HepG2 (cell line): Measurements from ENCODE around the gene TBC1D16. TPM values are rescaled to one million over a fixed set of nuclear protein-coding genes. Genes with fewer than 3 reads are reported as not detected.

Experiments used
- AGO1 ChIP-seq: fragments of 200-400 bp; formaldehyde crosslinking; IDR thresholded peaks from 2 replicates; pipeline ENCODE4 v1.6.1; 2017; ENCODE audit warnings: mild to moderate bottlenecking, low read depth, low read length, moderate library complexity; ENCODE audit not compliant: poor library complexity, severe bottlenecking
- FOXO1 ChIP-seq: sonication (generic); formaldehyde crosslinking; IDR thresholded peaks from 2 replicates; pipeline ENCODE4 v1.4.0; 2020; ENCODE audit warnings: missing genetic modification reagents
- GLI4 ChIP-seq: sonication (generic); formaldehyde crosslinking; IDR thresholded peaks from 2 replicates; pipeline ENCODE4 v1.5.1; 2020; ENCODE audit warnings: missing genetic modification reagents, mild to moderate bottlenecking, moderate library complexity, borderline replicate concordance
- GZF1 ChIP-seq: sonication (generic); formaldehyde crosslinking; IDR thresholded peaks from 2 replicates; pipeline ENCODE4 v1.5.1; 2020; ENCODE audit warnings: mild to moderate bottlenecking, missing genetic modification reagents
- HIVEP1 ChIP-seq: sonication (generic); formaldehyde crosslinking; IDR thresholded peaks from 2 replicates; pipeline ENCODE4 v1.4.0; 2020; ENCODE audit warnings: mild to moderate bottlenecking, missing genetic modification reagents
- KMT2B ChIP-seq: IDR thresholded peaks from 2 replicates; pipeline ENCODE4 v1.6.1; 2016; ENCODE audit warnings: missing genetic modification reagents, missing compliant biosample characterization
- RFX3 ChIP-seq: IDR thresholded peaks from 2 replicates; pipeline ENCODE4 v1.6.1; 2016; ENCODE audit warnings: missing biosample characterization, missing genetic modification reagents
- SRSF4 ChIP-seq: fragments of 200-400 bp; formaldehyde crosslinking; IDR thresholded peaks from one replicate; pipeline ENCODE4 v1.6.1; 2018; ENCODE audit warnings: mild to moderate bottlenecking, low read depth, low read length, moderate library complexity; ENCODE audit not compliant: poor library complexity, severe bottlenecking
- ZNF556 ChIP-seq: sonication (generic); formaldehyde crosslinking; IDR thresholded peaks from 2 replicates; pipeline ENCODE4 v1.4.0; 2020; ENCODE audit warnings: mild to moderate bottlenecking, missing genetic modification reagents, borderline replicate concordance
- polyA plus RNA-seq, 8 experiments: library from polyadenylated mRNA; depleted of rRNA in 3 of 8; stranded (reverse) in 7 of 8; unstranded in 1 of 8; fragments of >200 nt; fragmentation: Illumina TruSeq in 4 of 8; extraction: Trizol in 4 of 8; gene quantifications; 2 replicates each; pipeline versions ENCODE4 v1.2.1 to v1.2.3, GENCODE V29; 2011 to 2016; ENCODE audit warnings: low read depth in 4 of 8, missing spikeins in 1 of 8, mixed read lengths in 1 of 8; ENCODE audit not compliant: insufficient read depth in 1 of 8
- total RNA-seq, 5 experiments: library from RNA; depleted of rRNA; stranded (reverse); fragments of >200 nt; fragmentation: Illumina TruSeq; extraction: Trizol; gene quantifications; 2 replicates each; pipeline ENCODE4 v1.2.3, GENCODE V29; 2016; ENCODE audit warnings: low read depth in 1 of 5
- TF ChIP-seq, protein P1 (sequence below): sonication (generic); formaldehyde crosslinking; IDR thresholded peaks from 2 replicates; pipeline ENCODE4 v1.5.0; 2020; ENCODE audit warnings: mild to moderate bottlenecking, missing genetic modification reagents, borderline replicate concordance
- TF ChIP-seq, protein P2 (sequence below): sonication (generic); formaldehyde crosslinking; IDR thresholded peaks from 2 replicates; pipeline ENCODE4 v1.5.0; 2020; ENCODE audit warnings: mild to moderate bottlenecking, missing genetic modification reagents, moderate library complexity
- TF ChIP-seq, protein P3 (sequence below): sonication (generic); formaldehyde crosslinking; IDR thresholded peaks from 2 replicates; pipeline ENCODE4 v1.4.0; 2020; ENCODE audit warnings: mild to moderate bottlenecking, missing genetic modification reagents
- TF ChIP-seq, protein P4 (sequence below): sonication (generic); formaldehyde crosslinking; IDR thresholded peaks from 2 replicates; pipeline ENCODE4 v1.4.0; 2020; ENCODE audit warnings: mild to moderate bottlenecking, missing genetic modification reagents
- TF ChIP-seq, protein P5 (sequence below): sonication (generic); formaldehyde crosslinking; IDR thresholded peaks from 2 replicates; pipeline ENCODE4 v1.8.0; 2022; ENCODE audit warnings: missing genetic modification reagents, mild to moderate bottlenecking, moderate library complexity, borderline replicate concordance

Gene TBC1D16
- total and polyA plus RNA-seq, 2 of the 13 experiments (the other 11 are each of a cell fraction or from before 2014, with no cell fraction given): 14.9 to 24.9 TPM

DNA sequence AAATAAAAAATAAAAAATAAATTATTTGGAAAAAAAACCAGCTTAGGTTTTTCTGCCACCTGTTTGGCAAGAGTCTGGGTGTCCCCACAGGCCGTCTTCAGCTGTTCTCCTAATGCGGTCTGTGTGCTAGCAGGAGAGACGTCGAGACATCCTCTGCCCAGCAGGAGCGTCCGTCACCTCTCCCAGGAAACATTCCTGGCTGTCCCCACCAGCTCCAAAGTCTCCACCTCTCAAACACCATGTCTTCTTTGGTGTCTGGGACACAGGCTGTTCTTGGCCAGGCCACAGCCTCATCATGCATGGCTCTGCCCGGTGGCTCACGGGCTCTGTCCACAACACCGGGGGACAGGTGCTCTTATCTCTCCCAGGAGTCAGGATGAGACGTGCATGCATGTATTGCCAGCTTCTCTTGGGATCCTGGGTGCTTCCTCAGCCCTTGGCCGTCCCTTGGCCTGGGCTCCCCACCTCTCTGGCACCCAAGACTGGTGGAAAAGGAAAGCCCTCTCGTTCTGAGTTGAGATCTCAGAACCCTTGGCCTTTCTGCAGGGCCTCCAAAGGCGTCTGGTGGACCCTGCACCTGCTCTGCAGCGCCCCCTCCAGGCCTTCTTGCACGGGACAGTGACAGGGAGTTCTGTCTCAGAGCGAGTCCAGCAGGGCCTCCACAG is 111.6 kb downstream of the TBC1D16 start (continued):
- TF ChIP-seq, protein P1, sequence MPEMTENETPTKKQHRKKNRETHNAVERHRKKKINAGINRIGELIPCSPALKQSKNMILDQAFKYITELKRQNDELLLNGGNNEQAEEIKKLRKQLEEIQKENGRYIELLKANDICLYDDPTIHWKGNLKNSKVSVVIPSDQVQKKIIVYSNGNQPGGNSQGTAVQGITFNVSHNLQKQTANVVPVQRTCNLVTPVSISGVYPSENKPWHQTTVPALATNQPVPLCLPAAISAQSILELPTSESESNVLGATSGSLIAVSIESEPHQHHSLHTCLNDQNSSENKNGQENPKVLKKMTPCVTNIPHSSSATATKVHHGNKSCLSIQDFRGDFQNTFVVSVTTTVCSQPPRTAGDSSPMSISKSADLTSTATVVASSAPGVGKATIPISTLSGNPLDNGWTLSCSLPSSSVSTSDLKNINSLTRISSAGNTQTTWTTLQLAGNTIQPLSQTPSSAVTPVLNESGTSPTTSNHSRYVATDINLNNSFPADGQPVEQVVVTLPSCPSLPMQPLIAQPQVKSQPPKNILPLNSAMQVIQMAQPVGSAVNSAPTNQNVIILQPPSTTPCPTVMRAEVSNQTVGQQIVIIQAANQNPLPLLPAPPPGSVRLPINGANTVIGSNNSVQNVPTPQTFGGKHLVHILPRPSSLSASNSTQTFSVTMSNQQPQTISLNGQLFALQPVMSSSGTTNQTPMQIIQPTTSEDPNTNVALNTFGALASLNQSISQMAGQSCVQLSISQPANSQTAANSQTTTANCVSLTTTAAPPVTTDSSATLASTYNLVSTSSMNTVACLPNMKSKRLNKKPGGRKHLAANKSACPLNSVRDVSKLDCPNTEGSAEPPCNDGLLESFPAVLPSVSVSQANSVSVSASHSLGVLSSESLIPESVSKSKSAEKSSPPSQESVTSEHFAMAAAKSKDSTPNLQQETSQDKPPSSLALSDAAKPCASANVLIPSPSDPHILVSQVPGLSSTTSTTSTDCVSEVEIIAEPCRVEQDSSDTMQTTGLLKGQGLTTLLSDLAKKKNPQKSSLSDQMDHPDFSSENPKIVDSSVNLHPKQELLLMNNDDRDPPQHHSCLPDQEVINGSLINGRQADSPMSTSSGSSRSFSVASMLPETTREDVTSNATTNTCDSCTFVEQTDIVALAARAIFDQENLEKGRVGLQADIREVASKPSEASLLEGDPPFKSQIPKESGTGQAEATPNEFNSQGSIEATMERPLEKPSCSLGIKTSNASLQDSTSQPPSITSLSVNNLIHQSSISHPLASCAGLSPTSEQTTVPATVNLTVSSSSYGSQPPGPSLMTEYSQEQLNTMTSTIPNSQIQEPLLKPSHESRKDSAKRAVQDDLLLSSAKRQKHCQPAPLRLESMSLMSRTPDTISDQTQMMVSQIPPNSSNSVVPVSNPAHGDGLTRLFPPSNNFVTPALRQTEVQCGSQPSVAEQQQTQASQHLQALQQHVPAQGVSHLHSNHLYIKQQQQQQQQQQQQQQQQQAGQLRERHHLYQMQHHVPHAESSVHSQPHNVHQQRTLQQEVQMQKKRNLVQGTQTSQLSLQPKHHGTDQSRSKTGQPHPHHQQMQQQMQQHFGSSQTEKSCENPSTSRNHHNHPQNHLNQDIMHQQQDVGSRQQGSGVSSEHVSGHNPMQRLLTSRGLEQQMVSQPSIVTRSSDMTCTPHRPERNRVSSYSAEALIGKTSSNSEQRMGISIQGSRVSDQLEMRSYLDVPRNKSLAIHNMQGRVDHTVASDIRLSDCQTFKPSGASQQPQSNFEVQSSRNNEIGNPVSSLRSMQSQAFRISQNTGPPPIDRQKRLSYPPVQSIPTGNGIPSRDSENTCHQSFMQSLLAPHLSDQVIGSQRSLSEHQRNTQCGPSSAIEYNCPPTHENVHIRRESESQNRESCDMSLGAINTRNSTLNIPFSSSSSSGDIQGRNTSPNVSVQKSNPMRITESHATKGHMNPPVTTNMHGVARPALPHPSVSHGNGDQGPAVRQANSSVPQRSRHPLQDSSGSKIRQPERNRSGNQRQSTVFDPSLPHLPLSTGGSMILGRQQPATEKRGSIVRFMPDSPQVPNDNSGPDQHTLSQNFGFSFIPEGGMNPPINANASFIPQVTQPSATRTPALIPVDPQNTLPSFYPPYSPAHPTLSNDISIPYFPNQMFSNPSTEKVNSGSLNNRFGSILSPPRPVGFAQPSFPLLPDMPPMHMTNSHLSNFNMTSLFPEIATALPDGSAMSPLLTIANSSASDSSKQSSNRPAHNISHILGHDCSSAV (CRISPR knock-in tag): no peak
- TF ChIP-seq, protein P2, sequence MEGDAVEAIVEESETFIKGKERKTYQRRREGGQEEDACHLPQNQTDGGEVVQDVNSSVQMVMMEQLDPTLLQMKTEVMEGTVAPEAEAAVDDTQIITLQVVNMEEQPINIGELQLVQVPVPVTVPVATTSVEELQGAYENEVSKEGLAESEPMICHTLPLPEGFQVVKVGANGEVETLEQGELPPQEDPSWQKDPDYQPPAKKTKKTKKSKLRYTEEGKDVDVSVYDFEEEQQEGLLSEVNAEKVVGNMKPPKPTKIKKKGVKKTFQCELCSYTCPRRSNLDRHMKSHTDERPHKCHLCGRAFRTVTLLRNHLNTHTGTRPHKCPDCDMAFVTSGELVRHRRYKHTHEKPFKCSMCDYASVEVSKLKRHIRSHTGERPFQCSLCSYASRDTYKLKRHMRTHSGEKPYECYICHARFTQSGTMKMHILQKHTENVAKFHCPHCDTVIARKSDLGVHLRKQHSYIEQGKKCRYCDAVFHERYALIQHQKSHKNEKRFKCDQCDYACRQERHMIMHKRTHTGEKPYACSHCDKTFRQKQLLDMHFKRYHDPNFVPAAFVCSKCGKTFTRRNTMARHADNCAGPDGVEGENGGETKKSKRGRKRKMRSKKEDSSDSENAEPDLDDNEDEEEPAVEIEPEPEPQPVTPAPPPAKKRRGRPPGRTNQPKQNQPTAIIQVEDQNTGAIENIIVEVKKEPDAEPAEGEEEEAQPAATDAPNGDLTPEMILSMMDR (CRISPR knock-in tag): peak; percentile 91
- TF ChIP-seq, protein P3, sequence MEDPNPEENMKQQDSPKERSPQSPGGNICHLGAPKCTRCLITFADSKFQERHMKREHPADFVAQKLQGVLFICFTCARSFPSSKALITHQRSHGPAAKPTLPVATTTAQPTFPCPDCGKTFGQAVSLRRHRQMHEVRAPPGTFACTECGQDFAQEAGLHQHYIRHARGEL: no peak
- TF ChIP-seq, protein P4, sequence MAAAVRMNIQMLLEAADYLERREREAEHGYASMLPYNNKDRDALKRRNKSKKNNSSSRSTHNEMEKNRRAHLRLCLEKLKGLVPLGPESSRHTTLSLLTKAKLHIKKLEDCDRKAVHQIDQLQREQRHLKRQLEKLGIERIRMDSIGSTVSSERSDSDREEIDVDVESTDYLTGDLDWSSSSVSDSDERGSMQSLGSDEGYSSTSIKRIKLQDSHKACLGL (CRISPR knock-in tag): peak; percentile 57
- TF ChIP-seq RFX3 (CRISPR knock-in tag): no peak
- TF ChIP-seq, protein P5, sequence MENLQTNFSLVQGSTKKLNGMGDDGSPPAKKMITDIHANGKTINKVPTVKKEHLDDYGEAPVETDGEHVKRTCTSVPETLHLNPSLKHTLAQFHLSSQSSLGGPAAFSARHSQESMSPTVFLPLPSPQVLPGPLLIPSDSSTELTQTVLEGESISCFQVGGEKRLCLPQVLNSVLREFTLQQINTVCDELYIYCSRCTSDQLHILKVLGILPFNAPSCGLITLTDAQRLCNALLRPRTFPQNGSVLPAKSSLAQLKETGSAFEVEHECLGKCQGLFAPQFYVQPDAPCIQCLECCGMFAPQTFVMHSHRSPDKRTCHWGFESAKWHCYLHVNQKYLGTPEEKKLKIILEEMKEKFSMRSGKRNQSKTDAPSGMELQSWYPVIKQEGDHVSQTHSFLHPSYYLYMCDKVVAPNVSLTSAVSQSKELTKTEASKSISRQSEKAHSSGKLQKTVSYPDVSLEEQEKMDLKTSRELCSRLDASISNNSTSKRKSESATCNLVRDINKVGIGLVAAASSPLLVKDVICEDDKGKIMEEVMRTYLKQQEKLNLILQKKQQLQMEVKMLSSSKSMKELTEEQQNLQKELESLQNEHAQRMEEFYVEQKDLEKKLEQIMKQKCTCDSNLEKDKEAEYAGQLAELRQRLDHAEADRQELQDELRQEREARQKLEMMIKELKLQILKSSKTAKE: no peak
- no peak for TF ChIP-seq GLI4 (CRISPR knock-in tag)
- no peak for TF ChIP-seq GZF1 (CRISPR knock-in tag)
- TF ChIP-seq FOXO1 (CRISPR knock-in tag): peak; percentile 30; the same call in 1 of the 2 replicates
- peak; percentile 60; the same call in 1 of the 2 replicates for TF ChIP-seq HIVEP1 (CRISPR knock-in tag)
- TF ChIP-seq ZNF556 (CRISPR knock-in tag): no peak
- TF ChIP-seq AGO1: peak; percentile 64
- TF ChIP-seq KMT2B (CRISPR knock-in tag): 0 out of 2 replicates have a peak, but pooled peaks have one; percentile 35
- TF ChIP-seq SRSF4: no peak
